Measurements from ENCODE around the gene MACROD1. TPM values are rescaled to one million over a fixed set of nuclear protein-coding genes. Genes with fewer than 3 reads are reported as not detected.

Gene MACROD1
- polyA plus RNA-seq, 1 donor (not counting 4 experiments of a cell fraction or from before 2014, with no cell fraction given) = 4.6 TPM

- peak overlapping the region; percentile 77 for H3K27ac ChIP-seq (ENCODE audit: control insufficient read depth, insufficient read depth, low read length)
- H3K4me1 ChIP-seq (ENCODE audit: control insufficient read depth, extremely low read depth, insufficient read depth, low read length) = peaks cover 31% of the 10 kb centered on the region
- peak overlapping the region; percentile 70 for H3K9ac ChIP-seq (ENCODE audit: control insufficient read depth, extremely low read depth, insufficient read depth, low read length)
- peak overlapping the region; percentile 96 for H2AFZ ChIP-seq (ENCODE audit: control insufficient read depth, low read length)
- peaks cover 4% of the 10 kb centered on the region for H4K20me1 ChIP-seq (ENCODE audit: control insufficient read depth, extremely low read depth, insufficient read depth, low read length)
- dilution Hi-C loops (cut with MboI; ENCODE audit: extremely low pct_ligation_motif_present, low sequenced_read_pairs) = no loop called here
- H3K79me2 ChIP-seq (ENCODE audit: control insufficient read depth, insufficient read depth, low read length) = no peaks in the 10 kb centered on the region
- no peaks in the 10 kb centered on the region for H3K9me3 ChIP-seq (ENCODE audit: control insufficient read depth, low read depth, low read length)
- FAIRE-seq (peak; percentile 91), DNase-seq (ENCODE audit: low read depth, low spot score) (peak; percentile 77)
- no peaks in the 10 kb centered on the region for H3K36me3 ChIP-seq (ENCODE audit: control insufficient read depth in 2 of 2, extremely low read depth in 1 of 2, insufficient read depth in 2 of 2, low read length in 2 of 2)
- TF ChIP-seq CTCF (optimal IDR thresholded peaks at IDR 0.05 in 1 of 3, IDR thresholded peaks at IDR 0.05 in 1 of 3, conservative IDR thresholded peaks at IDR 0.05 in 1 of 3; ENCODE audit: extremely low read depth in 1 of 3, insufficient read depth in 2 of 3, low read length in 3 of 3) (no peak), EZH2 (IDR thresholded peaks at IDR 0.05; ENCODE audit: low read length) (no peak)
- peak overlapping the region in 2 of 3 experiments; percentile 38 to 54 for H3K4me3 ChIP-seq (ENCODE audit: control insufficient read depth in 2 of 3, extremely low read depth in 1 of 3, insufficient read depth in 2 of 3, low read depth in 1 of 3, low read length in 3 of 3)
- H3K4me2 ChIP-seq (ENCODE audit: control insufficient read depth, extremely low read depth, insufficient read depth, low read depth, low read length) = peak overlapping the region; percentile 73
- no peaks in the 10 kb centered on the region for H3K9me1 ChIP-seq (ENCODE audit: control insufficient read depth, extremely low read depth, insufficient read depth, low read length)
- H3K27me3 ChIP-seq (ENCODE audit: control insufficient read depth, extremely low read depth, insufficient read depth, low read length) = peaks cover 17% of the 10 kb centered on the region
Measured at GRCh38 chr11:64120951-64121569, 44.9 kb downstream of the MACROD1 start.

GRCh38 chr11:64119700-64120099, 46.2 kb downstream of the MACROD1 start:
- Histone ChIP-seq H3K79me2 (ENCODE audit: control insufficient read depth, insufficient read depth, low read length) (no peaks in the 10 kb centered on the region), H3K9me3 (ENCODE audit: control insufficient read depth, low read depth, low read length) (no peaks in the 10 kb centered on the region), H2AFZ (ENCODE audit: control insufficient read depth, low read length) (no peak overlapping the region), H3K27ac (ENCODE audit: control insufficient read depth, insufficient read depth, low read length) (no peak overlapping the region), H4K20me1 (ENCODE audit: control insufficient read depth, extremely low read depth, insufficient read depth, low read length) (peaks cover 4% of the 10 kb centered on the region), H3K4me1 (ENCODE audit: control insufficient read depth, extremely low read depth, insufficient read depth, low read length) (peaks cover 31% of the 10 kb centered on the region), H3K9me1 (ENCODE audit: control insufficient read depth, extremely low read depth, insufficient read depth, low read length) (no peaks in the 10 kb centered on the region), H3K9ac (ENCODE audit: control insufficient read depth, extremely low read depth, insufficient read depth, low read length) (no peak overlapping the region), H3K4me2 (ENCODE audit: control insufficient read depth, extremely low read depth, insufficient read depth, low read depth, low read length) (no peak overlapping the region), H3K27me3 (ENCODE audit: control insufficient read depth, extremely low read depth, insufficient read depth, low read length) (peaks cover 11% of the 10 kb centered on the region), H3K36me3 (ENCODE audit: control insufficient read depth in 2 of 2, extremely low read depth in 1 of 2, insufficient read depth in 2 of 2, low read length in 2 of 2) (no peaks in the 10 kb centered on the region), H3K4me3 (ENCODE audit: control insufficient read depth in 2 of 3, extremely low read depth in 1 of 3, insufficient read depth in 2 of 3, low read depth in 1 of 3, low read length in 3 of 3) (no peak overlapping the region)
- no peak for FAIRE-seq
- TF ChIP-seq CTCF (optimal IDR thresholded peaks at IDR 0.05 in 1 of 3, IDR thresholded peaks at IDR 0.05 in 1 of 3, conservative IDR thresholded peaks at IDR 0.05 in 1 of 3; ENCODE audit: extremely low read depth in 1 of 3, insufficient read depth in 2 of 3, low read length in 3 of 3) (no peak), EZH2 (IDR thresholded peaks at IDR 0.05; ENCODE audit: low read length) (no peak)
- dilution Hi-C loops (cut with MboI; ENCODE audit: extremely low pct_ligation_motif_present, low sequenced_read_pairs) = no loop called here
- no peak for DNase-seq (ENCODE audit: low read depth, low spot score)

Measured in keratinocyte (primary cell).